ENCODE results near the gene UBE2U.

Gene UBE2U

GRCh38 chr1:64280001-64280400 is 76.6 kb downstream of the UBE2U start:
- Histone ChIP-seq H3K4me1 (ENCODE audit: control insufficient read depth in 1 of 2, insufficient read depth in 1 of 2, low read depth in 1 of 2, low read length in 1 of 2) (no peaks in the 10 kb centered on the region), H3K27ac (no peak overlapping the region), H3K9me3 (no peaks in the 10 kb centered on the region), H3K27me3 (no peaks in the 10 kb centered on the region), H3K36me3 (no peaks in the 10 kb centered on the region), H3K4me3 (ENCODE audit: low read depth in 1 of 2, low read length in 1 of 2) (no peak overlapping the region)
- TF ChIP-seq CTCF (IDR thresholded peaks at IDR 0.05) = no peak

- H3K4me3 ChIP-seq (ENCODE audit: low read depth in 1 of 2, low read length in 1 of 2) = no peak overlapping the region
- H3K27ac ChIP-seq = no peak overlapping the region
- no peak for TF ChIP-seq CTCF (IDR thresholded peaks at IDR 0.05)
Measured at GRCh38 chr1:64282351-64282750, 78.9 kb downstream of the UBE2U start.

GRCh38 chr1:64287071-64287470 is 83.6 kb downstream of the UBE2U start:
- no peaks in the 10 kb centered on the region for H3K9me3 ChIP-seq
- no peaks in the 10 kb centered on the region for H3K4me1 ChIP-seq (ENCODE audit: control insufficient read depth in 1 of 2, insufficient read depth in 1 of 2, low read depth in 1 of 2, low read length in 1 of 2)
- H3K27me3 ChIP-seq = no peaks in the 10 kb centered on the region
- H3K36me3 ChIP-seq = no peaks in the 10 kb centered on the region
- H3K27ac ChIP-seq = no peak overlapping the region
- no peak for TF ChIP-seq CTCF (IDR thresholded peaks at IDR 0.05)
- no peak overlapping the region for H3K4me3 ChIP-seq (ENCODE audit: low read depth in 1 of 2, low read length in 1 of 2)

More at GRCh38 chr1:64282351-64282750, 78.9 kb downstream of the UBE2U start:
- no peaks in the 10 kb centered on the region for H3K9me3 ChIP-seq
- no peaks in the 10 kb centered on the region for H3K36me3 ChIP-seq
- H3K4me1 ChIP-seq (ENCODE audit: control insufficient read depth in 1 of 2, insufficient read depth in 1 of 2, low read depth in 1 of 2, low read length in 1 of 2) = no peaks in the 10 kb centered on the region
- no peaks in the 10 kb centered on the region for H3K27me3 ChIP-seq

- no peak for TF ChIP-seq CTCF (IDR thresholded peaks at IDR 0.05)
- no peaks in the 10 kb centered on the region for H3K4me1 ChIP-seq (ENCODE audit: control insufficient read depth in 1 of 2, insufficient read depth in 1 of 2, low read depth in 1 of 2, low read length in 1 of 2)
- H3K27ac ChIP-seq = no peak overlapping the region
Measured at GRCh38 chr1:64290420-64290819, 87.0 kb downstream of the UBE2U start.

GRCh38 chr1:64291931-64292330 is 88.5 kb downstream of the UBE2U start:
- H3K27ac ChIP-seq = no peak overlapping the region
- no peak overlapping the region for H3K4me3 ChIP-seq (ENCODE audit: low read depth in 1 of 2, low read length in 1 of 2)
- H3K27me3 ChIP-seq = no peaks in the 10 kb centered on the region
- no peaks in the 10 kb centered on the region for H3K4me1 ChIP-seq (ENCODE audit: control insufficient read depth in 1 of 2, insufficient read depth in 1 of 2, low read depth in 1 of 2, low read length in 1 of 2)
- TF ChIP-seq CTCF (IDR thresholded peaks at IDR 0.05) = no peak
- H3K36me3 ChIP-seq = no peaks in the 10 kb centered on the region
- no peaks in the 10 kb centered on the region for H3K9me3 ChIP-seq

More at GRCh38 chr1:64290420-64290819, 87.0 kb downstream of the UBE2U start:
- no peaks in the 10 kb centered on the region for H3K27me3 ChIP-seq
- H3K36me3 ChIP-seq = no peaks in the 10 kb centered on the region
- H3K4me3 ChIP-seq (ENCODE audit: low read depth in 1 of 2, low read length in 1 of 2) = no peak overlapping the region
- no peaks in the 10 kb centered on the region for H3K9me3 ChIP-seq

- Histone ChIP-seq H3K4me1 (ENCODE audit: control insufficient read depth in 1 of 2, insufficient read depth in 1 of 2, low read depth in 1 of 2, low read length in 1 of 2) (no peaks in the 10 kb centered on the region), H3K27me3 (no peaks in the 10 kb centered on the region), H3K36me3 (no peaks in the 10 kb centered on the region), H3K4me3 (ENCODE audit: low read depth in 1 of 2, low read length in 1 of 2) (no peak overlapping the region), H3K9me3 (no peaks in the 10 kb centered on the region), H3K27ac (no peak overlapping the region)
- TF ChIP-seq CTCF (IDR thresholded peaks at IDR 0.05) = no peak
Measured at GRCh38 chr1:64292399-64292798, 89.0 kb downstream of the UBE2U start.

Measured in neutrophil (primary cell).